RWPE1 (cell line): Measurements from ENCODE around the gene SPINT2.

Source experiments
- CTCF ChIA-PET: fragments of 350-600 bp; sonication (Branson Sonifier 250); formaldehyde crosslinking; extraction: SDS; loops from one replicate; lab custom pipeline; 2021; lab: Yijun Ruan, JAX
- POLR2A ChIA-PET: fragments of 400-600 bp; formaldehyde crosslinking; extraction: SDS; loops from one replicate; lab custom pipeline; 2020; ENCODE audit warnings: antibody characterized with exemption; ENCODE audit not compliant: low non-redundant PET; lab: Yijun Ruan, JAX
- DNase-seq: peaks from one replicate; pipeline ENCODE4 v3.0.0; 2012; ENCODE audit warnings: low spot score
- H3K27ac ChIP-seq: fragments of 450-650 bp; 2 replicates; pipeline ENCODE4 v1.5.1; 2017
- CTCF ChIP-seq: fragments of 450-650 bp; conservative IDR thresholded peaks from 2 replicates; pipeline ENCODE4 v1.5.1; 2017; ENCODE audit warnings: low read depth, mild to moderate bottlenecking

Gene SPINT2

GRCh38 chr19:38265213-38265861 is 964 bp downstream of the SPINT2 start:
- CTCF ChIA-PET, result interaction anchor here (0.6 to 0.7 kb wide), 3 partner anchors 24 to 70 kb away, joined by 3 to 4 read pairs (median 3); no protein-coding TSS in a partner anchor
- peak overlapping the region; percentile 96 for H3K27ac ChIP-seq
- POLR2A ChIA-PET, result interaction anchor here (0.6 to 3.9 kb wide), 8 partner anchors 14 to 49 kb away, joined by 3 to 29 read pairs (median 5); partner anchors contain the start of gene C19orf33
- no peak for TF ChIP-seq CTCF
- peak; percentile 34 for DNase-seq

- DNase-seq, result peak; percentile 34
- ChIA-PET POLR2A (interaction anchor here (0.7 to 3.9 kb wide), 7 partner anchors 14 to 48 kb away, joined by 3 to 29 read pairs (median 5); partner anchors contain the start of gene C19orf33), CTCF (interaction anchor here (0.5 to 0.7 kb wide), 3 partner anchors 23 to 69 kb away, joined by 3 to 4 read pairs (median 3); no protein-coding TSS in a partner anchor)
- TF ChIP-seq CTCF, result no peak
- peak overlapping the region; percentile 96 for H3K27ac ChIP-seq
These were observed 1.6 kb downstream of the SPINT2 start for GRCh38 chr19:38265921-38266429.

- POLR2A ChIA-PET, result interaction anchor here (3.9 kb wide), 1 partner anchor 37 kb away, joined by 29 read pairs; the partner anchor contains the start of gene C19orf33
- CTCF ChIA-PET, result interaction anchor here (0.6 kb wide), 1 partner anchor 12 kb away, joined by 4 read pairs; no protein-coding TSS in a partner anchor
- no peak for TF ChIP-seq CTCF
- H3K27ac ChIP-seq, result peak overlapping the region; percentile 96
- peak; percentile 71 for DNase-seq
These were observed 2.7 kb downstream of the SPINT2 start for GRCh38 chr19:38266981-38267597.

- peak; percentile 20 for DNase-seq
- POLR2A ChIA-PET, result interaction anchor here (3.9 kb wide), 1 partner anchor 36 kb away, joined by 29 read pairs; the partner anchor contains the start of gene C19orf33
- H3K27ac ChIP-seq, result peak overlapping the region; percentile 96
- TF ChIP-seq CTCF, result no peak
- CTCF ChIA-PET, result interaction anchor here (0.6 to 0.9 kb wide), 3 partner anchors 11 to 32 kb away, joined by 3 to 4 read pairs (median 3); no protein-coding TSS in a partner anchor
These were observed 3.5 kb downstream of the SPINT2 start for GRCh38 chr19:38267761-38268483.

GRCh38 chr19:38268539-38268938 is 4.2 kb downstream of the SPINT2 start:
- DNase-seq, result no peak
- peak overlapping the region; percentile 96 for H3K27ac ChIP-seq
- POLR2A ChIA-PET, result no interaction called here
- CTCF ChIA-PET, result interaction anchor here (0.6 to 0.9 kb wide), 3 partner anchors 24 to 71 kb away, joined by 3 read pairs; no protein-coding TSS in a partner anchor
- TF ChIP-seq CTCF, result no peak
